SK-N-SH (cell line): ENCODE results near the gene C2orf69.

Experiments
- USF2 ChIP-seq: fragments of 150-350 bp; IDR thresholded peaks from 2 replicates; pipeline ENCODE4 v1.6.1; 2017; ENCODE audit warnings: antibody characterized with exemption, low read length, low read depth, borderline replicate concordance
- TF ChIP-seq, protein P1 (sequence below): fragments of 200-600 bp; sonication (generic); IDR thresholded peaks from 2 replicates; pipeline ENCODE4 v1.6.1; 2017; ENCODE audit warnings: antibody characterized with exemption, mild to moderate bottlenecking, moderate library complexity

GRCh38 chr2:199874209-199874608, 36.9 kb upstream of the C2orf69 start:
- TF ChIP-seq, protein P1, sequence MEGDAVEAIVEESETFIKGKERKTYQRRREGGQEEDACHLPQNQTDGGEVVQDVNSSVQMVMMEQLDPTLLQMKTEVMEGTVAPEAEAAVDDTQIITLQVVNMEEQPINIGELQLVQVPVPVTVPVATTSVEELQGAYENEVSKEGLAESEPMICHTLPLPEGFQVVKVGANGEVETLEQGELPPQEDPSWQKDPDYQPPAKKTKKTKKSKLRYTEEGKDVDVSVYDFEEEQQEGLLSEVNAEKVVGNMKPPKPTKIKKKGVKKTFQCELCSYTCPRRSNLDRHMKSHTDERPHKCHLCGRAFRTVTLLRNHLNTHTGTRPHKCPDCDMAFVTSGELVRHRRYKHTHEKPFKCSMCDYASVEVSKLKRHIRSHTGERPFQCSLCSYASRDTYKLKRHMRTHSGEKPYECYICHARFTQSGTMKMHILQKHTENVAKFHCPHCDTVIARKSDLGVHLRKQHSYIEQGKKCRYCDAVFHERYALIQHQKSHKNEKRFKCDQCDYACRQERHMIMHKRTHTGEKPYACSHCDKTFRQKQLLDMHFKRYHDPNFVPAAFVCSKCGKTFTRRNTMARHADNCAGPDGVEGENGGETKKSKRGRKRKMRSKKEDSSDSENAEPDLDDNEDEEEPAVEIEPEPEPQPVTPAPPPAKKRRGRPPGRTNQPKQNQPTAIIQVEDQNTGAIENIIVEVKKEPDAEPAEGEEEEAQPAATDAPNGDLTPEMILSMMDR: no peak
- no peak for TF ChIP-seq USF2
